Activated CD4-positive, alpha-beta T cell treated with anti-CD3 and anti-CD28 coated beads for 4 hours (primary cell): ENCODE measurements around the gene COL9A2.

Experiments
- DNase-seq, 2 donors: peaks; one replicate each; pipeline ENCODE4 v3.0.0-alpha.2; 2020

Gene COL9A2

GRCh38 chr1:40256401-40257084 lies 60.5 kb downstream of the COL9A2 start:
- DNase-seq: no peak

GRCh38 chr1:40255231-40255630 lies 61.9 kb downstream of the COL9A2 start:
- no peak for DNase-seq

DNA sequence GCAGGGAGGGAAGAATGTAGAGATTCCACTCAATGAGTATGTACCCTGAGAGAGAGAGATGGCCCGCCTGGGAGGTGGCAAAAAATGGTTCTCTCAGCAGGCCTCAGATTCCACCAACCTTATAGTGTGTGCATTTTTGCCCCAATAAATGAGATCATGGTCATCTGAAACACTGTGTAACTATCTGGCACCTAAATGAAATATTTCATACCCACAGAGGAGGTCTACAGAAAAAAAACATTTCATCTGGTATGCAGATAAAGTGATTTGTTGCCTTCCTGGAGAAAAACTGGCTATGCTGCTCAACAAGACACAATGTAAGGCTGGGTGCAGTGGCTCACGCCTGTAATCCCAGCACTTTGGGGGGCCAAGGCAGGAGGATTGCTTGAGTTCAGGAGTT lies 64.5 kb downstream of the COL9A2 start:
- DNase-seq: no peak

DNA sequence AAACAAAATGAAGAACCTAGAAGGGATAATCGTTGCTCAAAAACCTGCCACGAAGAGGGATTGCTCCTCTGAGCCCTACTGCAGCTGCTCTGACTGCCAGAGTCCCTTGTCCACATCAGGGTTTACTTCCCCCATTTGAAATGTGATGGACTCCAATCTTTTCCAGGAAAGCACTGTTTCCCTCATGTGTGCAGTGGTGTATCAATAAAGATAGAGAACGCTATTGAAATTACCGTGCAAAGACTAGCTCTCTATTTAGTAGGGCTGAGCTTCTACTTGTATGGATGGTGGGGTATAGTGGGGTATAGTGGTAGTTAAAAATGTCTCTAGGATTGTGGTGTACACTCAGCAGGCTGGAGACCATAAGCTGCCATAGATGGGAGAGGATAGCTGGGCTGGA lies 65.6 kb downstream of the COL9A2 start:
- DNase-seq: no peak
